Measurements from ENCODE around the gene UBA6. TPM values are rescaled to one million over a fixed set of nuclear protein-coding genes. Genes with fewer than 3 reads are reported as not detected.
"Not testable (repeated sequence)": the region's sequence is repeated elsewhere in the genome, so short reads cannot be mapped to it uniquely, and the experiment has no call there.

UBA6 gene
- total RNA-seq, 1 donor = 45.8 TPM

DNA sequence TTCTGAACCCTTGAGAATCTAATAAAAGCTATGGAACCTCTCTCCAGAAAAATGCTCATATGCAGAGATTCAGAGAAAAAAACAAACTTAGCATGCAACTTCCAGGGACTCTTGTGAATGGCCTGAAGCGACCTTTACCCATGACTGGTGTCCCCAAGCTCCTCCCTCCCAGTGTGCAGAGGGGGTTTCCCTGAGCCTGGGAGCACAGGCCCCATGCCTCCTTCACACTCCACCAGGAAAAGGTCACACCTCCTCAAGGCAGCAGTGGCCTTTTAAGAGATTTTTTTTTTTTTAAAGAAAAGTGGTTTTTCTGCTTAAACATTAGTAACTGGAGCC, 13.3 kb upstream of the UBA6 start:
- DNase-seq (ENCODE audit: low read depth in 2 of 3, low spot score in 2 of 3) = no peak

DNA sequence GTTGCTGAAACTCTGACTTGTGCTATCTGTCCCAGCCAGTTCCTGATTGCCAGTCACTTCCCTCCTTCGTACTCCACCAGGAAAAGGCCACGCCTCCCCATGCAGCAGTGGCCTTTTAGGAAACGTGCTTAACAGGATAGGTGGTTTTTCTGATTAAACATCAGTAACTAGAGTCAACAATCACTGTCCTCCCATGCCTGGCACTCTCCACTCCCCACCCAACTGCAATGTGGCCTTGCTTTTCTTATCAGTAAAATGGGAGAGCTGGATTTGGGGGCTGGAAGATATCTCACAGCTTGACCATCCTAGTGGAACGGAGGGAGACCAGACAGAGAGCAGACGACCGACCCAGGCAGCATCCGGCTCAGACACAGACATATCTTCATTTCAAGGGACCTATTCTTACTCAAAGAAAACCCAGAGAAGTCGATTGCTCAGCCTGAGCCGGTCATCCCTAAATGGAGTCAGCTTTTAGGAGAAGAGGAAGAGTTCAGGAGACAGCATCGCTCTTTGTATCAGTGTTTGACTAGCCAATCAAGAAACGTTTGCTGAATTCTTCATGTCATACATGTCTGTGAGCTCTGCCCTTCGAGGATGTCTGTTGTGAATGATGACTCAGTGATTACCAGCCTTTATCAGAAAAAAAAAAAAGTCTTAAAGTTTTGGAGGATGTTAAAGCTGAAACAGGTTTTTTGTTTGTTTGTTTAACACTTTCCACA, 12.7 kb upstream of the UBA6 start:
- no peak for DNase-seq (ENCODE audit: low read depth in 2 of 3, low spot score in 2 of 3)

DNA sequence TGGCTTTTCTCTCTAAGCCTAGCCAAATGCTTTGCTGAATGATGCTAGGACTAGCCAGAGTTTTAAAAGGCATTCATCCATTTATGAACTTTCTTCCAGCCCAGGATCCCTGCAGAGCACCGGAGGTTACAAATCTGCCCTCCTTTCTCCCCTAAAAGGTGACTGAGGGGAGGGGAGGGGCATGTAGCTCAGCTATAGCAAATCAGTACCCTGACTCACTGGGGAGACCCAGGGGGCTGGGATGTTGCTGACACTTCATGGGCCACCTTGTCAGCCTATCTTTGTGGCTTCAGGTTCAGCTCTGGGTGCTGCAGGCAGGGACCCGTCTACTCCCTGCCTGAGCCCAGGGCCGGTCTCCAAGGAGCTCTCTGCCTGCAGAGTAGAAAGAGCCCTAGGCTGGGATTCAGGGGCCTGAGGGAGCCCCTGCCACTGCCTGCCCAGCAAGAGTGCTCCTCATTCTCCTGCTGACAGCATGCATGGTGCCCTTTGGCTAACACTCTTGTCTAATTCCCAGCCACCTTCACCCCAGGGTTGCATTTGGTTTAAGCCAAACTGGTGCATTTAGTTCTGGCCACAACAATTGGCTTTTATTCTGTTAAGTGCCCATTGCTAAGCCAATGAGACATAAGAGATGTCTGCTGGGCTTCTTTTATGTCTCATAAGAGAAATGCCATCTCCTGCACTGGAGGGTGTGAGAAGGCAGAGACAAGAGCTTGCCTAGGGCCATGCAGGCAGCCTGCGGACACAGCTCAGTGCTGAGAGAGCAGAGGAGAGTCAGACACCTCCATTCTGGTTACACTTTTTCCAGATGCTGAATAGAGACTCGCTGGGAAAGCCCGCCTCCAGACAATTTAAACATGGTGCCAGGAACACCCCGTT, 11.9 kb upstream of the UBA6 start:
- DNase-seq (ENCODE audit: low read depth in 2 of 3, low spot score in 2 of 3) = no peak

DNA sequence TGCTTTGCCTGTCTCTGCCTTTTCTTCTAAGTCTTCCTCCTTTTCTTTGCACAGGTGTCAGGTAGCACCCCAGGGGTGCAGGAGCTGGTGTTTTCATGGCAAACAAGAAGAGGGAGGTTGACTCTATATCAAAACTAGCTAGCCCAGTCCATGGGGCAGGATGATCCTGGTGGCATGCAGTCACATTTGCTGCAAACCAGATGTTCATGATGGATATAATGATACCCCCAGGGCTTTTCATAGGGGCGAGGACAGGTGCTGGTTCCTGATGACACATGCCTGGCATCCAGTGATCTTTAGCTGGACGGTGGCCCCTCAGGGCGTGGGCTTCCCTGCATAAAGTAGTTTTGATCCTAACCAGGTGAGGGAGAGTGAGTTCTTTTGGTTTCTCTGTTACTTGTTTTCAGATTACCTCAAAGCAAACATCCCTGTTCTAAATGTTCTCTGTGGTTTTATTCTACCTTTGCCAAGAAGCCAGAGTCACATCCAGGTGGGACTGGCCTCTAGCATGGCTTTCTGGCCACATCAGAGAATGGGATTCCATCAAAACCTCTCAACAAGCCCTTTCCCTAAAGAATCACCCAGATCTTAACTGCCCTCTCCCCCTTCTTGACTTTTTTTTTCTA, 11.2 kb upstream of the UBA6 start:
- no peak for DNase-seq (ENCODE audit: low read depth in 2 of 3, low spot score in 2 of 3)

DNA sequence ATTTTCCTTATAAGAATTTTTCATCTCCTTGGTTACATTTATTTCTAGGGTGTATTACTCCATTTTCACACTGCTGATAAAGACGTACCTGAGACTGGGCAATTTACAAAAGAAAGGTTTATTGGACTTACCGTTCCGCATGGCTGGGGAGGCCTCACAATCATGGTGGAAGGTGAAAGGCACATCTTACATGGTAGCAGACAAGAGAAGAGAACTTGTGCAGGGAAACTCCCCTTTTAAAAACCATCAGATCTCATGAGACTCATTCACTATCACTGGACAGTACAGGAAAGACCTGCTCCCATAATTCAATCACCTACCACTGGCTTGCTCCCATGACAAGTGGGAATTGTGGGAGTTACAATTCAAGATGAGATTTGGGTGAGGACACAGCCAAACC, 5.7 kb upstream of the UBA6 start:
- DNase-seq (ENCODE audit: low read depth in 2 of 3, low spot score in 2 of 3) = not testable (repeated sequence)

DNA sequence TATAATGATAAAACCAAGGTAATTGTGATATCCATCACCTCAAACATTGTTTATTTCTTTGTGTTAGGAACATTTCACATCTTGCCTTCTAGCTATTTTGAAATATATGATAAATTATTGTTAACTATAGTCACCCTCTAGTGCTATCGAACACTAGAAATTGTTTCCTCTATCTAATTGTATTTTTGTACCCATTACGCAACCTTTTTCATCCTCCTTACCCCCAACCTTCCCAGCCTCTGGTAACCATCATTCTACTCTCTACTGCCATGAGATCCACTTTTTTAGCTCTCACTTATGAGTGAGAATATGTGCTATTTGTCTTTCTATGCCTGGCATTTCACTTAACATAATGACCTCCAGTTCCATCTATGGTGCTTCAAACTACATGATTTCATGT, 3.9 kb upstream of the UBA6 start:
- DNase-seq (ENCODE audit: low read depth in 2 of 3, low spot score in 2 of 3) = no peak

DNA sequence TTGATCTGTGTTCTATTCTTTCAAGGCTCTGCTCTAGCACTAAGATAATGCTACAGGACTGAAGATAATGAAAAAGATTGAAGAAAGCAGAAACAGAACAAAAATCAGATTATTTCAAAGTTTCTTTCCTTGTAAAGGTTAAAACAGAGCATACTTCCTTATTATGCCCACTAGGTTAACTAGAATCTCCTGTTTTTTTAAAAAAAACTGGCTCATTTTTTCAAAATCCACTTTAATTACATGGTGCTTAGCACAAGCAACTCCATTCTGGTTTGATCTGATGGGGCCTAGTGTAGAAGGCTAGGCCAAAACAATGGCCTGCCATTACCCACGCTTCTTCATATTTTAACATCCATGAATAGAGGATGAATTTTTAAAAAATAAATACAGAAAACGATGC, 1.2 kb upstream of the UBA6 start:
- DNase-seq (ENCODE audit: low read depth in 2 of 3, low spot score in 2 of 3) = no peak

DNA sequence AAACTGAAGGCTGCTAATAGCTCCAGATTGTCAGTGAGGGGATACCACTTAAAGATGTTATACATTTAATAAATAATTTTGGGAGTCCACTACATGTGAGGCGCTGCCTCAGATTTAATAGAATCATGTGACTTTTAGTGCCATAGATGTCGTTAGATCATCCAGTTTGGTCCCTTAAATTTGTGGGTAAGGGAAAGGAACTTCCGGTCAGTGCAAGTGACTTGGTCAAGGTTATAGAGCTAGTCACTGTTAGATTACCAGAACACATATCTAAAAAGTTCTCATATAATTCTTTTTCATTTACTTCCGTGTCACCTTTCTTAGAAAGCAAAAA, 529 bp upstream of the UBA6 start:
- no peak for DNase-seq (ENCODE audit: low read depth in 2 of 3, low spot score in 2 of 3)

DNA sequence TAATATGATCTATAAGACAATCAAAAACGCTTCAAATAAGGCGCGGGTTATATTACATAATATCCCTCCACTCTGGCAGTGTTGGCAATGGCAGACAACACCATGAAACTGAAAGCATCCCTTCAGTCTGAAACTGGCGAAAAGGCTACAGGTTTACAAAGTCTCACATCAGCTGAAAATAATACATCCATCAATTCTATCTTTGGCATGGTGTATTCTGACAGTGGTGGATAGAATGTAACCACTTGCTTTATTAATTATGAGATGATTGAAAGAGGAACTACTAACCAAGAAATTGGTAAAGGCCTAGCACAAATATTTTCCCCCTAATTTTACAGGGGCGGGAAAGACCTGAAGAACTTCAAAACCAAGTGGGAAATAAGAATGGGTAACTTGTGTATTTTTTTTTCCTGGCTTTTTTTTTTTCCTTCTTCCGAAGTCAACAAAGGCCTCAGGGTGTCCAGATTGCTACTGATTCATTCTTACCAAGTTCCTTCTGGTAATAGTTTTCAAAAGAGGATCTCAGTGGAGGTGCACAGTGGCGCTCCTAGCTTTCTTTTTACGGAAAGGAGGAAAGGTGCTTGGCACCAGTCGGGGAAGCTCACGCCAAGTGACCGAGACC, 728 bp downstream of the UBA6 start:
- DNase-seq (ENCODE audit: low read depth in 2 of 3, low spot score in 2 of 3) = peak in 1 of 3 donors; percentile 25

DNA sequence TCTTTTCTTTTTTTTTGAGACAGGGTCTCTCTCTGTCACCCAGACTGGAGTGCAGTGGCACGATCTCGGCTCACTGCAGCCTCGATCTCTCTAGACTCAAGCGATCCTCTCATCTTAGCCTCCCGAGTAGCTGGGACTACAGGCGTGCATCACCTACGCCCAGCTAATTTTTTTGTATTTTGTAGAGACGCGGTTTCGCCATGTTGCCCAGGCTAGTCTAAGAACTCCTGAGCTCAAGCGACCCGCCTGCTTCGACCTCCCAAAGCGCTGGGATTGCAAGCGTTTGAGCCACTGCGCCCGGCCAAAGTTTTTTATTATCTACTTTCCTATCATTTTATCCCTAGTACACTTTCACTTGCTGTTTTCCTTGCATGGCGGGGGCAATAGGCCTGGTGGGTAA, 1.4 kb downstream of the UBA6 start:
- DNase-seq (ENCODE audit: low read depth in 2 of 3, low spot score in 2 of 3) = no peak

DNA sequence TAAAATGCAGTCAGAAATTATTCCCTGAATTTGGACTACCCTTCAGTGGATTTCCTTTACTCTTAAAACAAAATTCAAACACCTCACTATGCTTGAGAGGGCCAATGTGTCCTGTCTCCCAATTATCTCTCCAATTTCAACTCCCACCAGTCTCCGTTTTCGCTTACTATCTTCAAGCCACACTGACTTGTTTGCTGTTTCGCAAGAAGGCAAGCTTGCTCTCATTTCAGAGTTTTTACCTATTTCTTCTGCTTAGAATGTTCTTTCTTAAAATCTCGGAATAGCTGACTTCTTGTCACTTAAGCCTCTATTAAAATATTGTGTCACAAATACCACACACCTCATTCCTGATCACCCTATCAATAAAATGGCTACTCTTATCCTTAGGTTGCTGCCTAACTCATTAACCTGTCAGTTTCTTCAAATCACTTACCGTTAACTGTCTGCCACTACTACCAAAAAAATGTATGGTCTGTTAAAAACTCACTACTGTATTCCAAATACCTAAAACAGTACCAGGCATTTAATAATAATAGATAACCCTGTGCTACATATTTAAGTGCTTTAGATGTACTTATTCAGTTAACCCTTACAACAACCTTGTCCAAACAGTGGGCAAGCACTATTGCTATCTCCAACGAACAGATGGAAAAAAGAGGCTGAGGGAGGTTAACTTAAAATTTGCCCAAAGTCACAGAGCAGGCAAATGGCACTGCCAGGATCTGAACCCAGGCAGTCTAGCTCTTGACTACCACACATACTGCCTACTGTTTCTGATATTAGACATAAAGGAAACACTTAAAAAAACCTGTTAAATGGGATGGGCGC, 2.9 kb downstream of the UBA6 start:
- DNase-seq (ENCODE audit: low read depth in 2 of 3, low spot score in 2 of 3) = no peak

DNA sequence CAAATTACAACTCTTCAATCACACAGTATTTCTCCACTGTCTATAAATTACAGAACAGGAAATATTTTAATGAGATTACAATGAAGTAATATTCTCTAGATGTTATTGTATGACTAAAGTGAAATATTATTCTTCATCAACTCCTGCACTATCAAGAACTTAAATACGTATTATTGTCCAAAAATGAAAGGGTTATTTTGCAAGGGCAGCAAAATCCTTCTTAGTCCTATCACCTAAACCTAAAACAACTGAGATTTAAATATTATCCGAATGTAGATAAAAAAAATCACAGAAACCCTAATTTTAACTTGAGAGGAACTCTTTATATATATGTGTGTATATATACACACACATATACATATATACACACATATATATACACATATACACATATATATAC, 4.9 kb downstream of the UBA6 start:
- DNase-seq (ENCODE audit: low read depth in 2 of 3, low spot score in 2 of 3) = no peak

DNA sequence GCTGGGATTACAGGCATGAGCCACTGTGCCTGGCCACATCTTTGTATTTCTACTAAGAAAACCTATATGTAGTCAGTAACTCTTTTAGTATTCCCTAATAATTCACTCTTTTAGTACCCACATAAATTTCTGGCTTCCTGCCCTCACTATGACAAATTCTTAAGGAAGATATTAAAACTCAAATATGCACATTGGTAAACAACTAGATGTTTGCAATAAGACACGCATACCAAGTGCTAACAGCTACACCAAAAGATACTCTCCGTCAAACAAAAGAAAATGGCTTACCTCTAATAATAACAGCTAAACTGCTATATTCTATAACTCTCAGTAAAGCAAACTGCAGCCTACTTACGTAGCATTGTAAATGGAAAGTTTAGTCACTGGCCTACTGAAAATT, 6.3 kb downstream of the UBA6 start:
- no peak for DNase-seq (ENCODE audit: low read depth in 2 of 3, low spot score in 2 of 3)

DNA sequence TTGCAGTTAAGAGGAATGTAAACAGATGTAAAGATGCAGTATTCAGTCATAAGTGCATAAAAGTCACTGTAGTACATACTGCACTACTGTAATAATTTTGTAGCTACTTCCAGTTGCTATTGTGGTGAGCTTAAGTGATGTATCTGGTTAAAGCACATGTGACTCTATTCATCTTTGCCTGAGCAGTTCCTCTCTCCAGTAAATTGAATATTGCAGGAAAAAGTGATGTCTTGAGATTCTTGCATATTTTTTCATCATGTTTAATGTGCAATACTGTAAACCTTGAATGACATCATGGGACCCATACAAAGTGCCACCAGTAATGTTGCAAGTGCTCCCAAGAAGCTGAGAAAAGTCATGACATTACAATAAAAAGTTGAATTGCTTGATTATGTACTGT, 9.6 kb downstream of the UBA6 start:
- no peak for DNase-seq (ENCODE audit: low read depth in 2 of 3, low spot score in 2 of 3)

DNA sequence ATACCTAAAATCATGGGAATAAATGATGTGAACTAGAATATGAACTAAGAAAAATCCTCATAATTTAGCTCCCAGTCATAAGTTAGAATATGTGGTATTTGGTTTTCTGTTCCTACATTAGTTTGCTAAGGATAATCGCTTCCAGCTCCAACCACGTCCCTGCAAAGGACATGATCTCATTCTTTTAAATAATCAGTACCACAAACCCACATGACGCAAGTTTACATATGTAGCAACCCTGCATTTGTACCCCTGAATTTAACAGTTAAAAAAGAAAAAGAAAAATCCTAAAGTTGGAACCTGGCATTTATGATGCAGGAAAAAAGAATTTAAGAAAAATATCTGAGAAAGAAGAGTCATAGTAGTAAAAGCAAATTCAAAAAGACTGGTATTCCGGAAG, 13.3 kb downstream of the UBA6 start:
- DNase-seq (ENCODE audit: low read depth in 2 of 3, low spot score in 2 of 3) = no peak

DNA sequence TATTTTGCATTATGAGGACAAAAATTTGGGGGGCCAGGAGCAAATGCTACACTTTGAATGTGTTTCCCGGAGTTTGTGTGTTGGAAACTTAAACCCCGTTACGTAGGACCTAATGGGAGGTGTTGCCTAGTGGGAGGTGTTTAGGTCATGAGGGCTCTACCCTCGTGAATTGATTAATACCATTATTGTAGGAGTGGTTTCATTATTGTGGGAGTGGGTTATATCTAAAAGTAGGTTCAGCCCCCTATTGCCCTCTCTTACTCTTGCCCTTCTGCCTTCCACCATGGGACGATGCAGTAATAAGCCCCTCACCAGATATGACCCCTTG, 15.5 kb downstream of the UBA6 start:
- no peak for DNase-seq (ENCODE audit: low read depth in 2 of 3, low spot score in 2 of 3)

DNA sequence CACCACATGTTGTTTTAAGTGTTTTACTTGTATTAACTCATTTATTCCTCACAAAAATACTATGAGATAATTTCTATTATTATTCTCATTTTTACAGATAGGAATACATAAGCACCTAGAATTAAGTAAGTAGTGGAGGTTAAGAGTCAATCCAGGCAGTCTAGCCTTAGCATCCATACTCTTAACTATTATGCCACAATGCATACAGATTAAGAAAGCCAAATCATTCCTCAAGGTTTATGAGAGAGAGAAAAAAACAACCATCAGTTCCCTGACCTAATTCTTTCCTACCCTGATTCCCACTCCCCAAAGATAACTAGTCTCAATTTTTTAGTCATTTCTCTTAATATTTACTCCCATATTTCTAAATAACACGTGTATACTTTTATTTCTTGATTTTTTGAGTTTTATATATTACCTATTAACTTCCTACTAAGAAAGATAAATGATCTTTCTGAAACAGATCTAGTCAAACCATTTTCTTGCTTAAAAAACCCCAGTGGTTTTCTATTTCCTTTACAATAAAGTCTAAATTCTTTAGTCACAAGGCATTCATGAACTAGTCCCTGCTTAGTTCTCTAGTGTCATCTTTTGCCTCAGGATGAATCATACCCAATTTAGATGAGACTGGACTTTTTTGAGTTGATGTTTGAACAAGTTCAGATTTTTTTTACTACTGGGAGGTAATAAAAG, 16.0 kb downstream of the UBA6 start:
- no peak for DNase-seq (ENCODE audit: low read depth in 2 of 3, low spot score in 2 of 3)

DNA sequence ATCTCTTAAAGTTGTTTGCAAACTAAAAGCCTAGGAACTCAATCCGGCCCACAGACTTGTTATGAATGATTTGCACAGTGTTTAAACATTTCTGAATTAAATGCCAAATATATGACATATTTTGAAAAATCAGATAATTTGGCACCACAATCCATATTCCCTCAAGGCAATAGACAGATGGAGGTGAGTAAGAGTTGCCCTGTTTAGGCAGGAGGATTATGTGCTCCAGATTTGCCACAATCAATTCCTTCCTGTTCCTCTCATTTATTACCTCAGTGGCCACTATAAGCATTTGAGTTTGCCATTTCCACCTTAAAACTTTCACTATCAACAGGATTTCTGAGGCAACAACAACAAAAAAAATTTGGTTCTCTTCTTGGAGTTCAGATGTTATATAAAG, 18.7 kb downstream of the UBA6 start:
- no peak for DNase-seq (ENCODE audit: low read depth in 2 of 3, low spot score in 2 of 3)

DNA sequence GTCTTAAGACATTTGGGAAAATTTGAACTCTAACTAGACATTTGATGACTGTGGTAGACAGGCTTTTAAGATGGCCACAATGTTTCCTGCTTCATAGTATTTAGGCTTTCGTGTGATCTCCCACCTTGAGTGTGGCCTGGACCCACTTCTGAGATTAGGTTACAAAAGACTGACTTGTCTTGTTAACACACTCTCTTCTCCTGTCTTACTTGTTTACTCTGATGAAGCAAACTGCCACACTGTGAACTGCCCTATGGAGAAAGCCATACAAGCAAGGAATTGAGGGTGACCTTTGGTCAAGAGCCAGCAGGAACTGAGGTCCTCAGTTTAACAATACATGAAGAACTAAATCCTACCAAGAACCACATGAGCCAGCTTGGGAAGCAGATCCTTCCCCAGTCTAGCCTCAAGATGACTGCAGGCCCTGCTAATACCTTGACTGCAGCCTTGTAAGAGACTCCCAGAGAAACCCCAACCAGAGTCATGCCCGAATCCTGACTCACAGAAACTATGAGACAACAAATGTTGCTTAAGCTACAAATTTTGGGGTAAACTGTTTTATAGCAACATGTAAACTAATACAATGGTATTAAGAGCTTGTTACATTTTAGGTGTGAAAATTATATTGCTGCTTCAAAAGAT, 20.3 kb downstream of the UBA6 start:
- no peak for DNase-seq (ENCODE audit: low read depth in 2 of 3, low spot score in 2 of 3)

DNA sequence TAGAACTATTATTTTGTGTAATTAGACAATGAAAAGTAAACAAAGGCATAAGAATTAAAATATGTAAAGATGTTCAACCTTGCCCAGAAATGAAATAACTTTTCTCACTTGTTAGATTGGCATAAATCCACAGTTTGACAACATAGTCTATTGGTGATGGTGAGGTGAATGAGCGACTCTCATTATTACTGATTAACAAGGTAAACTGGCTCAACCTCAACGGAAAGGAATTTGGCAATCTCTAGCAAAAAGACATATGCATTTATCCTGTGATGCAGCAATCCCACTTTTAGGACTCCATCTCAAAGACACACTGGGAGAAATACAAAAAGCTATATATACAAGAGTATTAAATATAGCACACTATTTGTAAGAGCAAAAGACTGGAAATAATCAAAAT, 22.3 kb downstream of the UBA6 start:
- DNase-seq (ENCODE audit: low read depth in 2 of 3, low spot score in 2 of 3) = no peak
